ENCODE measurements around the gene PPL.

GRCh38 chr16:4876646-4877379, 60.1 kb downstream of the PPL start:
- TF ChIP-seq, protein P1, sequence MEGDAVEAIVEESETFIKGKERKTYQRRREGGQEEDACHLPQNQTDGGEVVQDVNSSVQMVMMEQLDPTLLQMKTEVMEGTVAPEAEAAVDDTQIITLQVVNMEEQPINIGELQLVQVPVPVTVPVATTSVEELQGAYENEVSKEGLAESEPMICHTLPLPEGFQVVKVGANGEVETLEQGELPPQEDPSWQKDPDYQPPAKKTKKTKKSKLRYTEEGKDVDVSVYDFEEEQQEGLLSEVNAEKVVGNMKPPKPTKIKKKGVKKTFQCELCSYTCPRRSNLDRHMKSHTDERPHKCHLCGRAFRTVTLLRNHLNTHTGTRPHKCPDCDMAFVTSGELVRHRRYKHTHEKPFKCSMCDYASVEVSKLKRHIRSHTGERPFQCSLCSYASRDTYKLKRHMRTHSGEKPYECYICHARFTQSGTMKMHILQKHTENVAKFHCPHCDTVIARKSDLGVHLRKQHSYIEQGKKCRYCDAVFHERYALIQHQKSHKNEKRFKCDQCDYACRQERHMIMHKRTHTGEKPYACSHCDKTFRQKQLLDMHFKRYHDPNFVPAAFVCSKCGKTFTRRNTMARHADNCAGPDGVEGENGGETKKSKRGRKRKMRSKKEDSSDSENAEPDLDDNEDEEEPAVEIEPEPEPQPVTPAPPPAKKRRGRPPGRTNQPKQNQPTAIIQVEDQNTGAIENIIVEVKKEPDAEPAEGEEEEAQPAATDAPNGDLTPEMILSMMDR (conservative IDR thresholded peaks at IDR 0.05 in 1 of 2, IDR thresholded peaks at IDR 0.05 in 1 of 2; ENCODE audit: extremely low read depth in 1 of 2, insufficient read depth in 1 of 2, low read depth in 1 of 2, low read length in 2 of 2): no peak
- no peak for TF ChIP-seq EZH2 (IDR thresholded peaks at IDR 0.05; ENCODE audit: borderline replicate concordance, low read length)
